ENCODE results near the gene CWH43. TPM values are rescaled to one million over a fixed set of nuclear protein-coding genes. Genes with fewer than 3 reads are reported as not detected.

Gene CWH43
- total and polyA plus RNA-seq, 10 of the 15 experiments (the other 5 are each of a cell fraction or from before 2014, with no cell fraction given) = not detected

GRCh38 chr4:48962636-48963035 lies 23.4 kb upstream of the CWH43 start:
- H3K4me1 ChIP-seq (ENCODE audit: control insufficient read depth, insufficient read depth, low read length) = no peaks in the 10 kb centered on the region
- RAD21 ChIA-PET (ENCODE audit: unreplicated experiment) = interaction anchor here (0.7 to 1.6 kb wide), 4 partner anchors 12 to 521 kb away, joined by 3 to 7 read pairs (median 4); no protein-coding TSS in a partner anchor

DNA sequence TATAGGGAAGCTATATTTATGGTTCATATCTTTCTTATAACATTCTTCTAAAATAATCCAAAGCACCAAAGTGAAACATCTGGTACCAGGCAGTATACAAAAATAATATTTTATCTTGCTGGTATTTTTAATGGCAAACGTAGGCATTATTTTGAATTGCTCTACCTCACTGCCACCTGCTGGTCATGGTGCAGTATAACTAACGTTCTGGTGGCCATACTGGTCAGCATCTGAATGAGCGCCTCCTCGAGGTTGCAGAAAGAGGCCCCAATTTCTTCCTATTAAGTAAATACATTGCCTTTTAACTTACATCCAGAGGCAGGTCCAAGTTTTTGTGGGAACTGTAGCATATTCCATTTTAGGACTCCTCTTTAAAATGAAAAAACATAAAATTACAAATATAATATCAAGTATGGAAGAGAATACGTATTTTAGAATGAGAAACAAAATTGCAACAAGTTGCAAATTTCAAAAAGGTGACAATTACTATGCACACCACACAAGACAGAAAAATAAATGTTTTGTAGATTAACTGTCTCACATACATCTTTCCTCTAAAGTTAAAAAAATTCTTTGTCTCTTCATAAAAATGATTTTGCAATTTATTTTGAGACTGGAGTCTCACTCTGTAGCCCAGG lies 22.9 kb upstream of the CWH43 start:
- no TSS peak for BruUV-seq (replicated peaks)
- SMC1A ChIA-PET (ENCODE audit: uncharacterized antibody, unreplicated experiment) = interaction anchor here (1.0 to 1.1 kb wide), 2 partner anchors 47 to 56 kb away, joined by 3 to 5 read pairs; partner anchors contain the start of gene OCIAD2
- Histone ChIP-seq H3K27ac (ENCODE audit: control insufficient read depth, insufficient read depth) (no peak overlapping the region), H3K27me3 (replicated peaks in 1 of 2; ENCODE audit: control insufficient read depth in 2 of 2, insufficient read depth in 2 of 2, low read length in 1 of 2) (no peaks in the 10 kb centered on the region; a peak in 1 of 4 replicates), H3K9ac (ENCODE audit: control insufficient read depth, insufficient read depth, low read length) (no peak overlapping the region), H3K4me1 (ENCODE audit: control insufficient read depth, insufficient read depth, low read length) (no peaks in the 10 kb centered on the region), H3K4me2 (ENCODE audit: control insufficient read depth, insufficient read depth) (no peak overlapping the region), H4K20me1 (ENCODE audit: control insufficient read depth, insufficient read depth) (no peaks in the 10 kb centered on the region), H2AFZ (ENCODE audit: control insufficient read depth, low read depth, low read length) (no peak overlapping the region), H3K79me2 (ENCODE audit: control insufficient read depth, insufficient read depth, low read length) (no peaks in the 10 kb centered on the region), H3K36me3 (ENCODE audit: control insufficient read depth in 2 of 2, insufficient read depth in 2 of 2, low read length in 1 of 2) (no peaks in the 10 kb centered on the region), H3K9me3 (replicated peaks; ENCODE audit: control insufficient read depth, insufficient read depth, low read length) (no peaks in the 10 kb centered on the region), H3K4me3 (no peak overlapping the region)
- in situ Hi-C loops (cut with MboI) = no loop called here
- CTCF ChIA-PET = interaction anchor here (0.6 to 6.7 kb wide), 21 partner anchors 14 to 645 kb away, joined by 3 to 69 read pairs (median 3); no protein-coding TSS in a partner anchor
- intact Hi-C loops (cut with micrococcal nuclease; ENCODE audit: unreplicated experiment) = loop anchor here (1.0 to 5.0 kb wide), 5 partner anchors 86 to 646 kb away; no protein-coding TSS in a partner anchor
- ATAC-seq = peak; percentile 97
- WGBS (ENCODE audit: insufficient coverage, insufficient replicate concordance, low lambda C conversion rate, missing lambda C conversion rate) = 13% methylated on average over 5 of the region's 5 CpGs
- RAD21 ChIA-PET (ENCODE audit: unreplicated experiment) = interaction anchor here (0.7 to 1.4 kb wide), 3 partner anchors 13 to 517 kb away, joined by 3 to 7 read pairs (median 3); no protein-coding TSS in a partner anchor
- FAIRE-seq = peak; percentile 93
- POLR2A ChIA-PET = no interaction called here
- DNase-seq (ENCODE audit: low read depth, low spot score) = peak; percentile 21
- TF ChIP-seq MEF2A (IDR thresholded peaks at IDR 0.05; ENCODE audit: insufficient read depth, low read depth, low read length) (no peak), BHLHE40 (IDR thresholded peaks at IDR 0.05; ENCODE audit: borderline replicate concordance in 1 of 2, low read depth in 2 of 2, low read length in 1 of 2) (0 out of 4 replicates have a peak, but pooled peaks of 1 of the 2 experiments have one; percentile 27), HDAC6 (IDR thresholded peaks at IDR 0.05; ENCODE audit: unreplicated experiment) (no peak), POLR2AphosphoS5 (IDR thresholded peaks at IDR 0.05; ENCODE audit: low read length) (no peak), HDGF (IDR thresholded peaks at IDR 0.05) (no peak), RUNX3 (IDR thresholded peaks at IDR 0.05; ENCODE audit: low read length) (peak; percentile 38), NR2F1 (conservative IDR thresholded peaks at IDR 0.05) (no peak)
- TF ChIP-seq, protein P1, sequence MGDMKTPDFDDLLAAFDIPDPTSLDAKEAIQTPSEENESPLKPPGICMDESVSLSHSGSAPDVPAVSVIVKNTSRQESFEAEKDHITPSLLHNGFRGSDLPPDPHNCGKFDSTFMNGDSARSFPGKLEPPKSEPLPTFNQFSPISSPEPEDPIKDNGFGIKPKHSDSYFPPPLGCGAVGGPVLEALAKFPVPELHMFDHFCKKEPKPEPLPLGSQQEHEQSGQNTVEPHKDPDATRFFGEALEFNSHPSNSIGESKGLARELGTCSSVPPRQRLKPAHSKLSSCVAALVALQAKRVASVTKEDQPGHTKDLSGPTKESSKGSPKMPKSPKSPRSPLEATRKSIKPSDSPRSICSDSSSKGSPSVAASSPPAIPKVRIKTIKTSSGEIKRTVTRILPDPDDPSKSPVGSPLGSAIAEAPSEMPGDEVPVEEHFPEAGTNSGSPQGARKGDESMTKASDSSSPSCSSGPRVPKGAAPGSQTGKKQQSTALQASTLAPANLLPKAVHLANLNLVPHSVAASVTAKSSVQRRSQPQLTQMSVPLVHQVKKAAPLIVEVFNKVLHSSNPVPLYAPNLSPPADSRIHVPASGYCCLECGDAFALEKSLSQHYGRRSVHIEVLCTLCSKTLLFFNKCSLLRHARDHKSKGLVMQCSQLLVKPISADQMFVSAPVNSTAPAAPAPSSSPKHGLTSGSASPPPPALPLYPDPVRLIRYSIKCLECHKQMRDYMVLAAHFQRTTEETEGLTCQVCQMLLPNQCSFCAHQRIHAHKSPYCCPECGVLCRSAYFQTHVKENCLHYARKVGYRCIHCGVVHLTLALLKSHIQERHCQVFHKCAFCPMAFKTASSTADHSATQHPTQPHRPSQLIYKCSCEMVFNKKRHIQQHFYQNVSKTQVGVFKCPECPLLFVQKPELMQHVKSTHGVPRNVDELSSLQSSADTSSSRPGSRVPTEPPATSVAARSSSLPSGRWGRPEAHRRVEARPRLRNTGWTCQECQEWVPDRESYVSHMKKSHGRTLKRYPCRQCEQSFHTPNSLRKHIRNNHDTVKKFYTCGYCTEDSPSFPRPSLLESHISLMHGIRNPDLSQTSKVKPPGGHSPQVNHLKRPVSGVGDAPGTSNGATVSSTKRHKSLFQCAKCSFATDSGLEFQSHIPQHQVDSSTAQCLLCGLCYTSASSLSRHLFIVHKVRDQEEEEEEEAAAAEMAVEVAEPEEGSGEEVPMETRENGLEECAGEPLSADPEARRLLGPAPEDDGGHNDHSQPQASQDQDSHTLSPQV (IDR thresholded peaks at IDR 0.05) = peak; percentile 82; the same call in 1 of the 2 replicates

More at GRCh38 chr4:48962636-48963035, 23.4 kb upstream of the CWH43 start:
- Histone ChIP-seq H3K27me3 (replicated peaks in 1 of 2; ENCODE audit: control insufficient read depth in 2 of 2, insufficient read depth in 2 of 2, low read length in 1 of 2) (no peaks in the 10 kb centered on the region), H4K20me1 (ENCODE audit: control insufficient read depth, insufficient read depth) (no peaks in the 10 kb centered on the region), H3K36me3 (ENCODE audit: control insufficient read depth in 2 of 2, insufficient read depth in 2 of 2, low read length in 1 of 2) (no peaks in the 10 kb centered on the region), H3K9ac (ENCODE audit: control insufficient read depth, insufficient read depth, low read length) (no peak overlapping the region), H3K4me3 (no peak overlapping the region), H3K79me2 (ENCODE audit: control insufficient read depth, insufficient read depth, low read length) (no peaks in the 10 kb centered on the region), H3K4me2 (ENCODE audit: control insufficient read depth, insufficient read depth) (no peak overlapping the region), H3K27ac (ENCODE audit: control insufficient read depth, insufficient read depth) (no peak overlapping the region), H3K9me3 (replicated peaks; ENCODE audit: control insufficient read depth, insufficient read depth, low read length) (no peaks in the 10 kb centered on the region), H2AFZ (ENCODE audit: control insufficient read depth, low read depth, low read length) (no peak overlapping the region)
- no peak for ATAC-seq
- TF ChIP-seq SRF (IDR thresholded peaks at IDR 0.05; ENCODE audit: low read depth in 2 of 2, low read length in 2 of 2) = no peak
- TF ChIP-seq, protein P2, sequence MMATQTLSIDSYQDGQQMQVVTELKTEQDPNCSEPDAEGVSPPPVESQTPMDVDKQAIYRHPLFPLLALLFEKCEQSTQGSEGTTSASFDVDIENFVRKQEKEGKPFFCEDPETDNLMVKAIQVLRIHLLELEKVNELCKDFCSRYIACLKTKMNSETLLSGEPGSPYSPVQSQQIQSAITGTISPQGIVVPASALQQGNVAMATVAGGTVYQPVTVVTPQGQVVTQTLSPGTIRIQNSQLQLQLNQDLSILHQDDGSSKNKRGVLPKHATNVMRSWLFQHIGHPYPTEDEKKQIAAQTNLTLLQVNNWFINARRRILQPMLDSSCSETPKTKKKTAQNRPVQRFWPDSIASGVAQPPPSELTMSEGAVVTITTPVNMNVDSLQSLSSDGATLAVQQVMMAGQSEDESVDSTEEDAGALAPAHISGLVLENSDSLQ (IDR thresholded peaks at IDR 0.05) = no peak
- no peak for TF ChIP-seq NR2C1 (IDR thresholded peaks at IDR 0.05)
- no peak for DNase-seq (ENCODE audit: low read depth, low spot score)
- ChIA-PET POLR2A (no interaction called here), CTCF (interaction anchor here (0.6 to 6.7 kb wide), 17 partner anchors 13 to 495 kb away, joined by 3 to 69 read pairs (median 3); no protein-coding TSS in a partner anchor), SMC1A (ENCODE audit: uncharacterized antibody, unreplicated experiment) (interaction anchor here (1.0 to 1.1 kb wide), 2 partner anchors 47 to 56 kb away, joined by 3 to 5 read pairs; partner anchors contain the start of gene OCIAD2)
- WGBS (ENCODE audit: insufficient coverage, insufficient replicate concordance, low lambda C conversion rate, missing lambda C conversion rate) = 76% methylated on average over 5 of the region's 5 CpGs
- in situ Hi-C loops (cut with MboI) = no loop called here
- BruUV-seq (replicated peaks) = no TSS peak
- no peak for FAIRE-seq
- intact Hi-C loops (cut with micrococcal nuclease; ENCODE audit: unreplicated experiment) = loop anchor here (1.0 to 5.0 kb wide), 5 partner anchors 85 to 645 kb away; no protein-coding TSS in a partner anchor

Data from GM12878 (cell line).